SK-N-MC (cell line): ENCODE results near the gene HCRTR1.

Source experiments
- DNase-seq: peaks from one replicate; pipeline ENCODE4 v3.0.0-alpha.2; 2011; ENCODE audit warnings: low read depth, low spot score
- H3K27ac ChIP-seq: fragments of 200-600 bp; sonication (generic); 2 replicates; pipeline ENCODE4 v1.5.1; 2016; ENCODE audit warnings: mixed run types
- H3K36me3 ChIP-seq: fragments of 200-600 bp; sonication (generic); 2 replicates; pipeline ENCODE4 v1.6.1; 2017; ENCODE audit warnings: antibody characterized with exemption, low read length, mixed read lengths; ENCODE audit not compliant: insufficient read depth
- H3K4me3 ChIP-seq: fragments of 200-600 bp; sonication (generic); 2 replicates; pipeline ENCODE4 v1.5.1; 2016
- H3K9ac ChIP-seq: fragments of 200-600 bp; sonication (generic); 2 replicates; pipeline ENCODE4 v1.8.0; 2017; ENCODE audit warnings: mixed run types, mixed read lengths; ENCODE audit not compliant: insufficient read length
- H3K9me3 ChIP-seq: fragments of 200-600 bp; sonication (generic); 2 replicates; pipeline ENCODE4 v1.6.1; 2017; ENCODE audit warnings: low read depth, mild to moderate bottlenecking, antibody characterized with exemption, low read length, moderate library complexity, mixed read lengths
- EZH2 ChIP-seq: fragments of 200-600 bp; sonication (generic); IDR thresholded peaks from one replicate; pipeline ENCODE4 v1.6.1; 2017; ENCODE audit warnings: antibody characterized with exemption
- FOXP2 ChIP-seq: optimal IDR thresholded peaks from 2 replicates; pipeline ENCODE3; 2011; ENCODE audit warnings: mild to moderate bottlenecking, moderate library complexity; ENCODE audit not compliant: insufficient read depth; ENCODE audit errors: extremely low read length, control extremely low read depth
- POLR2AphosphoS5 ChIP-seq: IDR thresholded peaks from 2 replicates; pipeline ENCODE4 v1.6.1; 2012; ENCODE audit warnings: mild to moderate bottlenecking, low read depth, low read length, borderline replicate concordance

The HCRTR1 gene

DNA sequence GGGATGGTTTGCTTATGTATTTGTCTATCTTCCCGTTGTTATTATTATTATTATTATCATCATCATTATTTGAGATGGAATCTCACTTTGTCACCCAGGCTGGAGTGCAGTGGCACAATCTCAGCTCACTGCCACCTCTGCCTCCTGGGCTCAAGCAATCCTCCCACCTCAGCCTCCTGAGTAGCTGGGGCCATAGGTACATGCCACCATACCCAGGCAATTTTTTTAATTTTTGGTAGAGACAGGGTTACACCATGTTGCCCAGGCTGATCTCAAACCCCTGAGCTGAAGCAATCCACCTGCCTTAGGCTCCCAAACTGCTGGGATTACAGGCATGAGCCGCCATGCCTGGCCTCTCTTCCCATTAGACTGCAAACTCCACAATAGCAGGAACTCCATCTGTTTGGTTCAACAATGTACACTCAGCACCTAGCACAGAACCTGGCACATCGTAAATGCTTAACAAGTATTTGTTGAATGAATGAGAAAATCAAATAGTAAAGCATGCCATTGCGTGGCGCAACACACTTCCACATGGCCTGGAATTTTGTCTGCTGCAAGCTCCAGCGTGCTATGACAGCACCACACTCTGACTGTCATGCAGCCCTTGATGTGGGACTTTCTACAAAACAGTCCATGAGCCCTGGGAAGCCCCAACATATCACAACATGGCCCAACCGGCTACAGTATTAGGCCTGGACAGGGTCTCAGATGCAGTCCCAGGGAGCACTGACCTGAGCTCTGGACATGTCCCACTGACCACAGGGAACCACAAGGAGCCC is 45.0 kb upstream of the HCRTR1 start:
- DNase-seq, result no peak
- H3K36me3 ChIP-seq, result no peaks in the 10 kb centered on the region
- no peak overlapping the region for H3K27ac ChIP-seq
- H3K9ac ChIP-seq, result no peak overlapping the region
- H3K9me3 ChIP-seq, result no peaks in the 10 kb centered on the region
- no peak for TF ChIP-seq POLR2AphosphoS5
- no peak for TF ChIP-seq EZH2
- TF ChIP-seq FOXP2, result no peak
- H3K4me3 ChIP-seq, result no peak overlapping the region

DNA sequence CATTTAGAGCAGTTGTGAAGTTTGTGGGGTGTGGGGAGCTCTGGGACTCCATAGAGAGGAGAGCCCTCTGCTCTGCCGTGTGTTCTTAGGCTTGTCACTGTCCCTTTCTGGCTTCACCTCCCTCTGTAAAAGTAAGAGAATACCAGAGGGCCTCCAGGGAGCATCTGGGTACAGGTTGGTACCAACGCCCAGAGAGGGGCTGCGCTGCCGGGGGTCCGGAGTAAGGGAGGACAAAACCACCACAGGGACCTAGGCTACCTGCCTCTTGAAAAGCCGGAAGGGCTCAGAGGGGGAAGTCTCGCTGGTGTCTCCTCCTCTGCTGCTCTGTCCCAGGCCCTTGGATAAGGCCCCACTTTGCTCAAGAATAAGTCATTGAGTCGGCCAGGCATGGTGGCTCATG is 44.2 kb upstream of the HCRTR1 start:
- TF ChIP-seq POLR2AphosphoS5 (no peak), EZH2 (no peak), FOXP2 (no peak)
- Histone ChIP-seq H3K27ac (no peak overlapping the region), H3K9ac (no peak overlapping the region), H3K9me3 (no peaks in the 10 kb centered on the region), H3K4me3 (no peak overlapping the region), H3K36me3 (no peaks in the 10 kb centered on the region)
- DNase-seq, result no peak

DNA sequence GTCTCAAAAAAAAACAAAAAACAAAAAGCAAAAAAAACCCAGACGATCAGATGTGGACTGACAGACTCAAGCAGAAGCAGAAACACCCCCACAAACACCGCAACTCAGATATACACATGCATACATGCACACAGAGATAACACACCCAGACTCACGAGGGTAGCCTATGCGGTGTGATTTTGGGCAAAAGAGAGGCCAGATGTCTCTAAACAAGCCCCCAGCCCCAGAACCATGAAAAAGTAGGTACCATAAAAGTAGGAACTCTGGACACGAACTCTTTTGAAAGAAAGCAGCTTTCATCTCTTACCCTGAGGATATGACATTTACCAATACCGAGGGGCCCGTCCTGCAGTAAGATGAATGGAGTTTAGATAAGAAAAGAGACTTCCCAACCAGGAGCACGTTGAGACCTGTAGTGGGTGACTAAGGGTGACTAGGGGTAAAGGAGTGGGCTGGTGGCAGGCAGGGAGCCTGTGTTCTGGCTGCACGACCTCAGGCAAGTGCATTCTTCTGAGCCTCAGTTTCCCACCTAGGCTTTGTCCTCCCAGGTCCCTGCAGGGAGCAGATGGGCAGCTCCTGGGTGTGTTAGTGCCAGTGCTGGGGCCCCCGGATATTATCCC is 42.6 kb upstream of the HCRTR1 start:
- TF ChIP-seq FOXP2 (no peak), EZH2 (no peak), POLR2AphosphoS5 (no peak)
- DNase-seq, result no peak
- Histone ChIP-seq H3K36me3 (no peaks in the 10 kb centered on the region), H3K9ac (no peak overlapping the region), H3K27ac (no peak overlapping the region), H3K4me3 (no peak overlapping the region), H3K9me3 (no peaks in the 10 kb centered on the region)

GRCh38 chr1:31575369-31576140 is 41.9 kb upstream of the HCRTR1 start:
- no peak overlapping the region for H3K27ac ChIP-seq
- H3K9ac ChIP-seq, result no peak overlapping the region
- no peaks in the 10 kb centered on the region for H3K36me3 ChIP-seq
- H3K9me3 ChIP-seq, result no peaks in the 10 kb centered on the region
- no peak for TF ChIP-seq EZH2
- no peak for TF ChIP-seq FOXP2
- no peak for TF ChIP-seq POLR2AphosphoS5
- no peak for DNase-seq
- no peak overlapping the region for H3K4me3 ChIP-seq

GRCh38 chr1:31576201-31576669 is 41.3 kb upstream of the HCRTR1 start, which contains the start of gene TINAGL1:
Gene TINAGL1, plus strand, starts transcription at chr1:31576515. Its CDS starts 634 bp downstream, at chr1:31577149.
- Histone ChIP-seq H3K27ac (no peak within 1 kb of the TSS), H3K9me3 (no peaks in the 10 kb centered on the region), H3K9ac (no peak within 1 kb of the TSS), H3K36me3 (no peaks in the 10 kb centered on the region), H3K4me3 (no peak within 1 kb of the TSS)
- no peak for DNase-seq
- TF ChIP-seq POLR2AphosphoS5 (no peak), EZH2 (no peak), FOXP2 (no peak)

- Histone ChIP-seq H3K36me3 (no peaks in the 10 kb centered on the region), H3K9me3 (no peaks in the 10 kb centered on the region), H3K27ac (no peak overlapping the region), H3K9ac (no peak overlapping the region), H3K4me3 (no peak overlapping the region)
- no peak for DNase-seq
- TF ChIP-seq EZH2 (no peak), FOXP2 (no peak)
These were observed 40.6 kb upstream of the HCRTR1 start for GRCh38 chr1:31576743-31577455.

- Histone ChIP-seq H3K4me3 (no peak overlapping the region), H3K9ac (no peak overlapping the region), H3K36me3 (no peaks in the 10 kb centered on the region), H3K9me3 (no peaks in the 10 kb centered on the region), H3K27ac (no peak overlapping the region)
- no peak for TF ChIP-seq EZH2
- no peak for TF ChIP-seq POLR2AphosphoS5
- TF ChIP-seq FOXP2, result no peak
- no peak for DNase-seq
These were observed 39.8 kb upstream of the HCRTR1 start for GRCh38 chr1:31577515-31578192.
